Calu3 (cell line): ENCODE measurements around the gene RAB37. TPM values are rescaled to one million over a fixed set of nuclear protein-coding genes. Genes with fewer than 3 reads are reported as not detected.

Experiments used
- BruUV-seq: library from RNA; stranded (reverse); fragments of 400-500 nt; replicated peaks from 2 replicates; lab custom pipeline; 2021; lab: Mats Ljungman, UMichigan
- CTCF ChIA-PET: fragments of 300-600 bp; sonication (Branson Sonifier 250); formaldehyde crosslinking; loops from one replicate; lab custom pipeline; 2022; ENCODE audit warnings: antibody characterized with exemption; lab: Charles Lee
- DNase-seq: peaks from one replicate; pipeline ENCODE4 v3.0.0; 2022
- H3K27ac Mint-ChIP-seq: one replicate; pipeline ENCODE4 v1.8.0; 2022; ENCODE audit warnings: mixed read lengths; ENCODE audit not compliant: unreplicated experiment
- H3K27me3 Mint-ChIP-seq: one replicate; pipeline ENCODE4 v1.8.0; 2022; ENCODE audit warnings: mixed read lengths; ENCODE audit not compliant: unreplicated experiment
- H3K36me3 Mint-ChIP-seq: one replicate; pipeline ENCODE4 v1.8.0; 2022; ENCODE audit warnings: mild to moderate bottlenecking, moderate library complexity, mixed read lengths; ENCODE audit not compliant: insufficient read depth, unreplicated experiment
- H3K4me1 Mint-ChIP-seq: one replicate; pipeline ENCODE4 v1.8.0; 2022; ENCODE audit warnings: mild to moderate bottlenecking, low read depth, mixed read lengths; ENCODE audit not compliant: unreplicated experiment
- H3K4me3 Mint-ChIP-seq: one replicate; pipeline ENCODE4 v1.8.0; 2022; ENCODE audit warnings: mild to moderate bottlenecking, low read depth, moderate library complexity, mixed read lengths; ENCODE audit not compliant: unreplicated experiment
- H3K9me3 Mint-ChIP-seq: one replicate; pipeline ENCODE4 v1.8.0; 2022; ENCODE audit warnings: low read depth, mixed read lengths; ENCODE audit not compliant: unreplicated experiment
- CTCF ChIP-seq: fragments of 200-600 bp; IDR thresholded peaks from one replicate; pipeline ENCODE4 v1.8.0; 2022; ENCODE audit warnings: antibody characterized with exemption; ENCODE audit not compliant: unreplicated experiment
- intact Hi-C: fragments of 100-400 bp; cut with micrococcal nuclease; formaldehyde crosslinking; loops from one replicate; pipeline ENCODE4 v1.10.0; 2022; ENCODE audit not compliant: unreplicated experiment
- total RNA-seq: library from RNA; stranded (reverse); gene quantifications from 2 replicates; pipeline ENCODE4 v1.2.3, GENCODE V29; 2022

RAB37 gene
- total RNA-seq, 1 experiment from 2014 or later = 0.21 TPM

- CTCF ChIA-PET = no interaction called here
- H3K27me3 Mint-ChIP-seq = no peaks in the 10 kb centered on the region
- no peak overlapping the region for H3K27ac Mint-ChIP-seq
- H3K9me3 Mint-ChIP-seq = no peaks in the 10 kb centered on the region
- peaks cover 28% of the 10 kb centered on the region for H3K36me3 Mint-ChIP-seq
- peaks cover 46% of the 10 kb centered on the region for H3K4me1 Mint-ChIP-seq
- DNase-seq = no peak
- no peak for TF ChIP-seq CTCF
- intact Hi-C loops = no loop called here
- no TSS peak for BruUV-seq
- no peak overlapping the region for H3K4me3 Mint-ChIP-seq
Measured at GRCh38 chr17:74761931-74762330, 24.9 kb downstream of the RAB37 start.

GRCh38 chr17:74763565-74764387, 26.7 kb downstream of the RAB37 start:
- CTCF ChIA-PET = interaction anchor here (1.1 to 2.3 kb wide), 2 partner anchors 7 to 14 kb away, joined by 3 to 4 read pairs; no protein-coding TSS in a partner anchor
- no TSS peak for BruUV-seq
- Mint-ChIP-seq H3K27me3 (no peaks in the 10 kb centered on the region), H3K36me3 (peaks cover 31% of the 10 kb centered on the region), H3K27ac (no peak overlapping the region), H3K4me3 (no peak overlapping the region), H3K9me3 (no peaks in the 10 kb centered on the region), H3K4me1 (peaks cover 42% of the 10 kb centered on the region)
- no peak for TF ChIP-seq CTCF
- intact Hi-C loops = no loop called here
- no peak for DNase-seq

- no TSS peak for BruUV-seq
- intact Hi-C loops = no loop called here
- Mint-ChIP-seq H3K27ac (no peak overlapping the region), H3K4me1 (peaks cover 41% of the 10 kb centered on the region), H3K36me3 (peaks cover 38% of the 10 kb centered on the region), H3K27me3 (no peaks in the 10 kb centered on the region), H3K4me3 (no peak overlapping the region), H3K9me3 (no peaks in the 10 kb centered on the region)
- CTCF ChIA-PET = interaction anchor here (0.8 to 2.3 kb wide), 3 partner anchors 14 to 108 kb away, joined by 3 to 5 read pairs (median 4); partner anchors contain the start of gene FDXR
- no peak for TF ChIP-seq CTCF
- no peak for DNase-seq
Measured at GRCh38 chr17:74764751-74765286, 27.8 kb downstream of the RAB37 start.

GRCh38 chr17:74766413-74766812, 29.4 kb downstream of the RAB37 start:
- H3K4me3 Mint-ChIP-seq = no peak overlapping the region
- intact Hi-C loops = no loop called here
- no peaks in the 10 kb centered on the region for H3K27me3 Mint-ChIP-seq
- TF ChIP-seq CTCF = no peak
- H3K36me3 Mint-ChIP-seq = peaks cover 52% of the 10 kb centered on the region
- DNase-seq = no peak
- H3K9me3 Mint-ChIP-seq = no peaks in the 10 kb centered on the region
- H3K27ac Mint-ChIP-seq = no peak overlapping the region
- BruUV-seq = no TSS peak
- CTCF ChIA-PET = no interaction called here
- H3K4me1 Mint-ChIP-seq = peaks cover 45% of the 10 kb centered on the region
